A549 (cell line): ENCODE measurements around the gene VENTX. TPM values are rescaled to one million over a fixed set of nuclear protein-coding genes. Genes with fewer than 3 reads are reported as not detected.

Experiments used
- ATAC-seq, 2 experiments: fragments of 200-7000 bp in 1 of 2; fragments of >200 bp in 1 of 2; cut with Nextera tagmentation in 1 of 2; cut with Tn5 transposase in 1 of 2; 3 replicates each; pipeline versions ENCODE4 v1.8.0 to v1.9.1; 2018 to 2020; ENCODE audit warnings: mild to moderate bottlenecking in 1 of 2, moderate library complexity in 1 of 2
- CTCF ChIA-PET: fragments of 300-600 bp; sonication (Branson Sonifier 250); formaldehyde crosslinking; extraction: SDS; loops from one replicate; lab custom pipeline; 2021; ENCODE audit warnings: antibody characterized with exemption, inconsistent platforms; lab: Yijun Ruan, JAX
- POLR2A ChIA-PET: fragments of 350-600 bp; formaldehyde crosslinking; extraction: SDS; loops from one replicate; lab custom pipeline; 2021; ENCODE audit warnings: antibody characterized with exemption, inconsistent platforms; lab: Yijun Ruan, JAX
- DNase-seq, 2 experiments: peaks; one replicate each; pipeline versions ENCODE4 v3.0.0 to v3.0.0-alpha.2; 2011 to 2016; ENCODE audit warnings: low read depth in 1 of 2, low spot score in 1 of 2
- FAIRE-seq: peaks from 2 replicates; lab custom pipeline; 2011; peaks lifted over from hg19 to GRCh38; lab: Jason Lieb, UNC
- H3K27ac ChIP-seq, 2 experiments: fragments of >200 bp; sonication (Bioruptor Twin); formaldehyde crosslinking; 3 replicates each; pipeline ENCODE4 v1.5.1; 2016 to 2017
- H3K4me1 ChIP-seq: fragments of >200 bp; sonication (Bioruptor Twin); formaldehyde crosslinking; 3 replicates; pipeline ENCODE4 v1.6.1; 2016
- H3K4me2 ChIP-seq: fragments of >200 bp; sonication (Bioruptor Twin); formaldehyde crosslinking; 3 replicates; pipeline ENCODE4 v1.6.1; 2016
- H3K4me3 ChIP-seq: fragments of >200 bp; sonication (Bioruptor Twin); formaldehyde crosslinking; 3 replicates; pipeline ENCODE4 v1.5.1; 2016
- H3K9me3 ChIP-seq: fragments of >200 bp; sonication (Bioruptor Twin); formaldehyde crosslinking; 3 replicates; pipeline ENCODE4 v1.6.1; 2016
- ATOH8 ChIP-seq: fragments of 250-450 bp; sonication (Bioruptor Pico); IDR thresholded peaks from 2 replicates; pipeline ENCODE4 v1.5.0; 2020; ENCODE audit warnings: low read depth, mild to moderate bottlenecking, moderate library complexity
- BCL3 ChIP-seq: fragments of >200 bp; sonication (Bioruptor Twin); formaldehyde crosslinking; IDR thresholded peaks from 3 replicates; pipeline ENCODE4 v1.6.1; 2016
- CBX2 ChIP-seq: fragments of 200-600 bp; sonication (generic); IDR thresholded peaks from 2 replicates; pipeline ENCODE4 v1.6.1; 2016; ENCODE audit warnings: low read depth, mild to moderate bottlenecking, borderline replicate concordance
- CBX8 ChIP-seq: fragments of 200-600 bp; sonication (generic); IDR thresholded peaks from 2 replicates; pipeline ENCODE4 v1.6.1; 2016
- CEBPB ChIP-seq, 2 experiments: fragments of >200 bp in 1 of 2; sonication (Bioruptor Twin) in 1 of 2; formaldehyde crosslinking in 1 of 2; IDR thresholded peaks; 2 replicates each; pipeline ENCODE4 v1.6.1; 2012 to 2016
- CHD2 ChIP-seq: fragments of 150-350 bp; IDR thresholded peaks from 2 replicates; pipeline ENCODE4 v1.6.1; 2014; ENCODE audit warnings: low read length; ENCODE audit not compliant: partially characterized antibody
- EP300 ChIP-seq, 2 experiments: fragments of >200 bp; sonication (Bioruptor Twin); formaldehyde crosslinking; IDR thresholded peaks; 2 replicates in 1 of 2; 3 replicates in 1 of 2; pipeline ENCODE4 v1.6.1; 2016 to 2017
- ESRRA ChIP-seq: fragments of 150-350 bp; IDR thresholded peaks from 2 replicates; pipeline ENCODE4 v1.6.1; 2014; ENCODE audit warnings: mild to moderate bottlenecking, low read length, borderline replicate concordance
- GATA3 ChIP-seq: IDR thresholded peaks from 2 replicates; pipeline ENCODE4 v1.6.1; 2012; ENCODE audit warnings: borderline replicate concordance
- HDAC2 ChIP-seq: fragments of 200-600 bp; sonication (generic); IDR thresholded peaks from 2 replicates; pipeline ENCODE4 v1.6.1; 2016
- HMGXB4 ChIP-seq: fragments of 250-450 bp; sonication (Bioruptor Pico); IDR thresholded peaks from 2 replicates; pipeline ENCODE4 v1.5.0; 2021; ENCODE audit warnings: mild to moderate bottlenecking, moderate library complexity, borderline replicate concordance
- KDM1A ChIP-seq: fragments of 200-600 bp; sonication (generic); IDR thresholded peaks from 2 replicates; pipeline ENCODE4 v1.6.1; 2016; ENCODE audit warnings: low read depth, mild to moderate bottlenecking
- KDM5A ChIP-seq: fragments of 200-600 bp; sonication (generic); IDR thresholded peaks from 2 replicates; pipeline ENCODE4 v1.6.1; 2016; ENCODE audit warnings: antibody characterized with exemption, mild to moderate bottlenecking
- MYC ChIP-seq: IDR thresholded peaks from 2 replicates; pipeline ENCODE4 v1.6.1; 2012; ENCODE audit warnings: mild to moderate bottlenecking, inconsistent platforms, low read length, improper control_type of control experiment, borderline replicate concordance
- PHF8 ChIP-seq: fragments of 200-600 bp; sonication (generic); IDR thresholded peaks from 2 replicates; pipeline ENCODE4 v1.6.1; 2016; ENCODE audit warnings: low read depth, mild to moderate bottlenecking, antibody characterized with exemption, moderate library complexity, borderline replicate concordance
- POLR2AphosphoS2 ChIP-seq: conservative IDR thresholded peaks from 2 replicates; pipeline ENCODE4 v1.6.1; 2012; ENCODE audit warnings: low read length, improper control_type of control experiment, inconsistent platforms
- RARB ChIP-seq: fragments of 250-450 bp; sonication (Bioruptor Pico); IDR thresholded peaks from 2 replicates; pipeline ENCODE4 v1.8.0; 2021; ENCODE audit warnings: mild to moderate bottlenecking, moderate library complexity
- REST ChIP-seq: fragments of 200-600 bp; sonication (generic); IDR thresholded peaks from 2 replicates; pipeline ENCODE4 v1.6.1; 2016; ENCODE audit warnings: antibody characterized with exemption, mild to moderate bottlenecking, moderate library complexity
- RFX5 ChIP-seq: fragments of 450-650 bp; IDR thresholded peaks from 2 replicates; pipeline ENCODE4 v1.7.1; 2014; ENCODE audit warnings: antibody characterized with exemption, mild to moderate bottlenecking, moderate library complexity
- SREBF2 ChIP-seq: fragments of 450-650 bp; IDR thresholded peaks from 2 replicates; pipeline ENCODE4 v1.6.1; 2014; ENCODE audit warnings: mild to moderate bottlenecking, moderate library complexity
- TFCP2L1 ChIP-seq: fragments of 250-450 bp; sonication (Bioruptor Pico); IDR thresholded peaks from 2 replicates; pipeline ENCODE4 v1.5.0; 2021; ENCODE audit warnings: mild to moderate bottlenecking
- ZC3H11A ChIP-seq: fragments of 450-650 bp; IDR thresholded peaks from 2 replicates; pipeline ENCODE4 v1.6.1; 2014; ENCODE audit warnings: antibody characterized with exemption, mild to moderate bottlenecking
- ZFP36 ChIP-seq: fragments of 450-650 bp; IDR thresholded peaks from 2 replicates; pipeline ENCODE4 v1.6.1; 2014; ENCODE audit warnings: borderline replicate concordance; ENCODE audit not compliant: partially characterized antibody
- WGBS: methylation state at CpG from one replicate; pipeline ENCODE4 v1.1.6; 2017; ENCODE audit errors: missing lambda C conversion rate; 5-methylcytosine and 5-hydroxymethylcytosine counted together
- polyA plus RNA-seq, 4 experiments: library from polyadenylated mRNA; depleted of rRNA in 3 of 4; stranded (reverse); fragments of >200 nt; fragmentation: RNase III in 1 of 4; extraction: RNeasy Plus Mini Kit Qiagen cat#74134 plus additional on column Dnase treatment in 1 of 4; gene quantifications; 2 replicates in 3 of 4; 3 replicates in 1 of 4; pipeline ENCODE4 v1.2.3, GENCODE V29; 2011 to 2017

Gene VENTX
- polyA plus RNA-seq, 2 of the 4 experiments (the other 2 are of a cell fraction): not detected

- DNase-seq (no peak), ATAC-seq (no peak), FAIRE-seq (no peak)
- no peak overlapping the region for H3K4me3 ChIP-seq
- ChIA-PET POLR2A (no interaction called here), CTCF (no interaction called here)
- no peak overlapping the region for H3K4me2 ChIP-seq
- H3K4me1 ChIP-seq: no peaks in the 10 kb centered on the region
- TF ChIP-seq REST (no peak), EP300 (IDR thresholded peaks at IDR 0.05) (no peak), MYC (no peak), PHF8 (no peak), POLR2AphosphoS2 (no peak), SREBF2 (no peak), CEBPB (IDR thresholded peaks at IDR 0.05) (no peak), CBX8 (no peak), ZFP36 (no peak), RARB (CRISPR knock-in tag) (no peak), ATOH8 (CRISPR knock-in tag) (no peak), CHD2 (no peak), ESRRA (no peak), GATA3 (no peak), KDM1A (no peak), BCL3 (no peak), CBX2 (no peak), ZC3H11A (no peak)
- 84% methylated on average over 35 of the region's 57 CpGs for WGBS
- no peaks in the 10 kb centered on the region for H3K9me3 ChIP-seq
- H3K27ac ChIP-seq: no peak overlapping the region
Measured at GRCh38 chr10:133201151-133201947, 36.3 kb upstream of the VENTX start.

GRCh38 chr10:133201948-133202725 is 35.5 kb upstream of the VENTX start:
- POLR2A ChIA-PET: no interaction called here
- Histone ChIP-seq H3K27ac (no peak overlapping the region), H3K4me2 (no peak overlapping the region), H3K4me1 (no peaks in the 10 kb centered on the region), H3K4me3 (no peak overlapping the region), H3K9me3 (no peaks in the 10 kb centered on the region)
- FAIRE-seq: no peak
- no peak for DNase-seq
- TF ChIP-seq TFCP2L1 (CRISPR knock-in tag) (no peak), HMGXB4 (CRISPR knock-in tag) (no peak), HDAC2 (no peak), RFX5 (no peak), KDM5A (no peak)
- 58% methylated on average over 17 of the region's 29 CpGs for WGBS
- CTCF ChIA-PET: interaction anchor here (1.0 kb wide), 1 partner anchor 22 kb away, joined by 3 read pairs; no protein-coding TSS in a partner anchor
- ATAC-seq: peak; percentile 27 to 35; a peak in 4 of 6 replicates
